Erythroblast (primary cell): ENCODE data around the gene EXOSC1.
"Not testable (repeated sequence)": the region's sequence is repeated elsewhere in the genome, so short reads cannot be mapped to it uniquely, and the experiment has no call there.

ENCODE experiments used
- GATA1 ChIP-seq: IDR thresholded peaks from 2 replicates; pipeline ENCODE4 v1.6.1; 2011; ENCODE audit warnings: low read depth, mild to moderate bottlenecking, control low read depth, low read length, moderate library complexity
- POLR2A ChIP-seq: IDR thresholded peaks from 2 replicates; pipeline ENCODE4 v1.6.1; 2011; ENCODE audit warnings: mild to moderate bottlenecking, low read length

DNA sequence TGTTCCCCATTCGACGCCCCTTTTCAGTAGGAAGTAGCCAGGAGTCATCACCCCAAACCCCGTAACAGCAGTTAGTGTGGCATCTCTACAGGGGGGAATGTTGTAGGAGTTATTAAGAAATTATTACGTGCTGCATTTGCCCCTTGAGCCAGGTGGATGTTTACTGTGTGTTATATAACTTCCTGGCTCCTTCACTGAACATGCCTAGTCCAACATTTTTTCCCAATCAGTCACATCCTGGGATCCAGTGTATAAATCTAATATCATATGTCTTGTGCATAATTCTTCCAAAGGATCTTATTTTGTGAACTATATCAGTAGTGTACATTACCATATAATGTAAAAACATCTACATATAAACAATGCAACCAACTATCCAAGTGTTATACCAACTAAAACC is 33.6 kb upstream of the EXOSC1 start:
- TF ChIP-seq POLR2A, GATA1: not testable (repeated sequence)
